GM18868 (cell line): Measurements from ENCODE around the gene PLEKHA8.

Source experiments
- ATAC-seq: cut with Tn5 transposase; IDR thresholded peaks from one replicate; pipeline ENCODE4 v1.9.1; 2021; ENCODE audit warnings: mild to moderate bottlenecking, moderate library complexity; ENCODE audit not compliant: unreplicated experiment

PLEKHA8 gene

GRCh38 chr7:30022991-30023390 lies 5.2 kb upstream of the PLEKHA8 start:
- ATAC-seq: no peak

DNA sequence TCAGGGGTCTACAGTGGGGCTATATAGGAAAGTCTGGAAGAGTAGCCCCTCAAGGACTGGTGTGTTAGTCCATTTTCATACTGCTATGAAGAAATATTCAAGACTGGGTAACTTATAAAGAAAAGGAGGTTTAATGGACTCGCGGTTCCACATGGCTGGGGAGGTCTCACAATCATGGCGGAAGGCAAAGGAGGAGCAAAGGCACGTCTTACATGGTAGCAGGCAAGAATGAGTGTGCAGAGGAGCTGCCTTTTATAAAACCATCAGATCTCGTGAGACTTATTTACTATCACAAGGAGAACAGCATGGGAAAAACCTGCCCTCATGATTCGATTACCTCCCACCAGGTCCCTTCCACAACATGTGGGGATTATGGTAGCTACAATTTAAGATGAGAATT lies 4.7 kb upstream of the PLEKHA8 start:
- no peak for ATAC-seq

- ATAC-seq: peak; percentile 77
Measured at GRCh38 chr7:30026229-30027064, 1.8 kb upstream of the PLEKHA8 start, which contains the start of gene FKBP14. TSS of gene FKBP14 (minus strand) at chr7:30026702. CDS start at chr7:30026508, 194 bp downstream.

DNA sequence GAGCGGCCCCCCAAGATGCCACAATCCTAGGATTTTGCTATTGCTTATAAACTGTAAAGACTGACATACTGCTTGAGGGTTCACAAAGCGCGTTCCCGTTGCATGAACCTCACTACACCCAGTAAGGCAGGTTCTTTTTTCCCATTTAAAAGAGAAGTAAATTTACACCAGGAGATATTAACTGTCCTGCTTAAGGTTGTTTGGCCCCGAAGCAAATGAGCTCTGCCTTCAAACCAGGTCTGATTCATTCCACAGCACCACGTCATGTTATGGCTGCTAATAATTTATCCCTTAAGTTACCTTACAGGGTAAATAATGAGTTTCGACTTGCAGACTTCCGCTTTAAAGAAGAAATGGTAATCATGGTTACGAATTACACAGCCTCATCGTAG lies 1.2 kb upstream of the PLEKHA8 start:
- ATAC-seq: no peak

DNA sequence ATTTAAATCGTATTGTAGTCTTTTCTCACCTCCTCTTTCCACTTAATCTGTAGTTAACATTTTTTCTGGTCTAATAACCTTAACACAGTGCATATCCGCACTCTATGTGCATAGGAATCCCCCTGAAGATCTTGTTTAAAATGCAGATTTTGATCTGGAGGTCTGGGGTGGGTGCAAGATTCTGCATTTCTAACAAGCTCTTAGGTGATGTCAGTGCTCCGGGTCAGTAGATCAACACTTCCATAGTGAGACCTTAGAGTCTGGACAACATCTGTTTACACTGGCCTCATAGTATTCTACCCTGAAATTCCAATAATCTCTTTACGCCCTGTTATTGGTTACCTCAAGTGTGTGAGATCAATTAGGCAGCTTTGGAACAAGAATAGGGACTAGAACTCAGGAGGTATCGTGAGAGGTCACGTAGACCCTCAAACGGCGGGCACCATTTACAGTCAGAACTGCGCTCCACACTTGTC lies 434 bp upstream of the PLEKHA8 start:
- ATAC-seq: peak; percentile 0

- ATAC-seq: peak; percentile 17
Measured at GRCh38 chr7:30028749-30029635, 780 bp downstream of the PLEKHA8 start.

- ATAC-seq: no peak
Measured at GRCh38 chr7:30029696-30030095, 1.5 kb downstream of the PLEKHA8 start.

GRCh38 chr7:30032310-30033125 lies 4.3 kb downstream of the PLEKHA8 start:
- no peak for ATAC-seq

DNA sequence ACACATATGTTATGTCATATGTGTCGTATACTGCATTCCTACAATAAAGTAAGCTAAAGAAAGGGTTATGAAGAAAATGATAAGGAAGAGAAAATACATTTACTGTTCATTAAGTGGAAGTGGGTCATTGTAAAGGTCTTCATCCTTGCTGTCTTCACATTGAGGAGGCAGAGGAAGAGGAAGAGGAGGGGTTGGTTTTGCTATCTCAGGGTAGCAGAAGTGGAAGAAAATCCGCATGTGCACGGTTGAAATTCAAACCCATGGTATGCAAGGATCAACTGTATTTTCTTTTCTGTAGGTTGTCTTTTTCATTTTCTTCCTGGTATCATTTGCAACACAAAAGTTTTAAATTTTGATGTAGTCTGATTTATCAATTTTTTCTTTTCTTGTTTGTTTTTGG lies 6.3 kb downstream of the PLEKHA8 start:
- no peak for ATAC-seq

DNA sequence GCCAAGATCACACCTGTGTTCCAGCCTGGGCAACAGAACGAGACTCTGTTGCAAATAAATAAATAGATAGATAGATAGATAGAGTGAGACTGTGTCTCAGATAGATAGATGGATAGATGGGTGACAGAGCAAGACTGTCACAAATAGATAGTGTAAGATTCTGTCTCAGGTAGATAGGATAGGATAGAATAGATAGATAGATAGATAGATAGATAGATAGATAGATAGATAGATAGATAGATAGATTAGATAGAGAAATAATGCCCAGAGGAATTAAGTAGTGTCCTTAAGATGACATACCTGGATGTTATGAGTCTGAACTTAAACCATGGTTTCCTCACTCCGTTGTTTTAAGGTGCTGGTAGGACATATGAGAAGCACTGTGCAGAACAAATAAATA lies 8.0 kb downstream of the PLEKHA8 start:
- no peak for ATAC-seq

DNA sequence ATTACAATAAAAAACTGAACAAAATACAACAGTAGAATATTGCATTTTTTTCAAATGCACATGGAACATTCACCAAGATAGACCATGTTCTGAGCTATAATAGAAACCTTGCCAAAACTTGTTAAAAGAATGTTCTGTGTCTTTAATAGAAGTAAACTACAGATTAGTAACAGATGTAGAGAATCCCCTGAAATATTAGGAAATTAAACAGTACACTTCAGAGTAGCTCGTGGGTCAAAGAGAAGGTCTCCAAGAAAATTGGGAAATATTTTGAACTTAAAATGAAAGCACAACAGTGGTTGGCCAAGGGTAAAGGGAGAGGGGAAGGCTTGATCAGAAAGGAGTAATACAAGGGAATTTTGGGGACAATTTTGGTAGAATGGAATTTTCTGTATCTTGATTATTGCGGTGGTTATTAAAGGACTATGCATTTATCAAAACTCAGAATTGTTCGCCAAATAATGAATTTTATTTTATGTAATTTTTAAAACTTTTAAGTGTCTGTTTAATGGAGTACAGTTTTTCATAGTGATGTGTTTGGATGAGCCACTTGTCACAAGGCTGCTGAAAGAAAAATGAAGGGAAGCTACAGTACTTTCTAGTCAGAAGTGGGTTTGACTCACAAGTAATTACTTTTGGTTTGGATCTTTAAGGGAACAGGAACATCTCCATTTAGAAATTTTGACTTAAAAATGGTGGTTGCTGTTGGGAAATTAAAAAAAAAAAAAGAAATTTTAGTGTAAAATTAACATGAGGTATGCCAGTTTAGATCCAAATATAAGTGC lies 10.2 kb downstream of the PLEKHA8 start:
- ATAC-seq: no peak

DNA sequence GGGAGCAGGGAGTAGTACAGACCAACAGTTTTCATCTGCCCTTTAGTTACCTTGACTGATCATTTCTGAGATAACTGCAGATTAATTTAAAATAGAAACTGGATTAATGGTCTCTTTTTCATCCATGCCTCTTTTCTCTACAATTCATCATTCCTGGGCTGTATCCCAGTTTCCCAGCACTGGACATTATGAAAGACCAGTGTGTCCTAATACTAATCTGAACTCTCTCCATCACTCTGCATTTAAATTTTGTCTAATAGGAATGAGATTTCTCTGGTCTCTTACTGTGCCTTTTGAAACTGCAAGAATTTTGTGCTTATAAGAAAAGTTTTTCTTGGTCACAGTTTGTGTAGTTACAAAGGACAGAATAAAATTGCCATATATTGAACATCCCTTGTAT lies 12.7 kb downstream of the PLEKHA8 start:
- no peak for ATAC-seq

GRCh38 chr7:30041526-30042269 lies 13.5 kb downstream of the PLEKHA8 start:
- ATAC-seq: no peak

GRCh38 chr7:30046127-30046770 lies 18.0 kb downstream of the PLEKHA8 start:
- no peak for ATAC-seq

DNA sequence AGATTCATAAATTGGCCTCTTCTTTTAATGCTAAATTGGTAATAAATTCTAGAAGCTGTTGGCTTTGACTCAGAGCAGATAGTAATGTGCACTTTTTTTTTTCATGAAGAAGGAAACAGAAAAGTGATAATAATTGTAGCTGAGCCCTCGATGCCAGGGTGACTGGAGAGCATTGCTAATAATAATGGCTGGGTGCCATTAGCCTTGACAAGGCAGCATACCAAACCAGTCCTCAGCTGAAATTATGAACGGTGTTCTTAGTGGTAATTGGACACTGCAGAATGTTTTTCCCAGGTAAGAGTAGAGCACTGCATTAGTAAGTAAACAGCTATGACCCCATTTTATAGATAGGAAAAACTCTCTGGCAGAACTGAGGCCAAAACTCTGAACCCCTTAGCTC lies 18.9 kb downstream of the PLEKHA8 start:
- no peak for ATAC-seq

GRCh38 chr7:30048582-30048981 lies 20.4 kb downstream of the PLEKHA8 start:
- ATAC-seq: no peak

GRCh38 chr7:30049173-30049572 lies 21.0 kb downstream of the PLEKHA8 start:
- no peak for ATAC-seq

- ATAC-seq: no peak
Measured at GRCh38 chr7:30053068-30053467, 24.9 kb downstream of the PLEKHA8 start.

DNA sequence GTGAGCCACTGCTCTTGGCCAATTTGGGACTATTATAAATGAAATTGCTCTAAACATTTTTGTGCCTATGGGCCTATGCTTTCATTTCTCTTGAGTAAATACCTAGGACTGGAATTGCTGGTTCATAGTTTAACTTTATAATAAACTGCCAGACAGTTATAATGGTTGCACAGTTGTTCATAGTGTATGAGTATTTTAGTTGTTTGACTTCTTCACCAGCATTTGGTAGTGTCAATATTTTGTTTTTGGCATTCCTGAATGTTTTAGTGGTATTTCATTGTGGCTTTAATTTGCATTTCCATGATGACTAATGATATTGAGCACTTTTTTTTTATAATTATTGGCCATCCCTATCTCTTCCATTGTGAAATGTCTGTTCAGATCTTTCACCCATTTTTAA lies 29.5 kb downstream of the PLEKHA8 start:
- no peak for ATAC-seq
